HepG2 (cell line): ENCODE measurements around the gene JAG1. TPM values are rescaled to one million over a fixed set of nuclear protein-coding genes. Genes with fewer than 3 reads are reported as not detected.
A peak's percentile ranks its signal among the peaks of the same experiment; 100 is the strongest.

Experiments used
- ATF1 ChIP-seq: IDR thresholded peaks from 2 replicates; pipeline ENCODE4 v1.6.1; 2016; ENCODE audit warnings: mild to moderate bottlenecking, control low read depth
- ATRX ChIP-seq: sonication (generic); formaldehyde crosslinking; IDR thresholded peaks from 2 replicates; pipeline ENCODE4 v1.4.0; 2020; ENCODE audit warnings: missing genetic modification reagents, borderline replicate concordance
- CBX2 ChIP-seq, 2 experiments: fragments of 200-600 bp in 1 of 2; sonication (generic); formaldehyde crosslinking in 1 of 2; IDR thresholded peaks; 2 replicates each; pipeline versions ENCODE4 v1.7.0 to v1.8.1; 2018 to 2022; ENCODE audit warnings: low read depth in 2 of 2, low read length in 1 of 2, mild to moderate bottlenecking in 1 of 2, missing genetic modification reagents in 1 of 2
- FOXC1 ChIP-seq: sonication (generic); formaldehyde crosslinking; IDR thresholded peaks from 2 replicates; pipeline ENCODE4 v1.8.0; 2022; ENCODE audit warnings: mild to moderate bottlenecking, missing genetic modification reagents, borderline replicate concordance
- GTF2F1 ChIP-seq: fragments of 150-350 bp; IDR thresholded peaks from 2 replicates; pipeline ENCODE4 v1.6.1; 2014; ENCODE audit warnings: low read length
- HCFC1 ChIP-seq: fragments of 150-350 bp; IDR thresholded peaks from 2 replicates; pipeline ENCODE4 v1.6.1; 2014; ENCODE audit warnings: low read depth, low read length
- HNRNPL ChIP-seq: fragments of 200-400 bp; formaldehyde crosslinking; IDR thresholded peaks from 2 replicates; pipeline ENCODE4 v1.6.1; 2017; ENCODE audit warnings: mild to moderate bottlenecking, low read depth, low read length
- HNRNPLL ChIP-seq: fragments of 200-400 bp; formaldehyde crosslinking; IDR thresholded peaks from 2 replicates; pipeline ENCODE4 v1.6.1; 2017; ENCODE audit warnings: mild to moderate bottlenecking, low read depth, low read length; ENCODE audit not compliant: poor library complexity, severe bottlenecking
- ISX ChIP-seq: sonication (generic); formaldehyde crosslinking; conservative IDR thresholded peaks from 2 replicates; pipeline ENCODE4 v1.5.0; 2020; ENCODE audit warnings: missing genetic modification reagents
- NAIF1 ChIP-seq: sonication (generic); formaldehyde crosslinking; IDR thresholded peaks from 2 replicates; pipeline ENCODE4 v1.5.0; 2020; ENCODE audit warnings: mild to moderate bottlenecking, missing genetic modification reagents, borderline replicate concordance
- PAWR ChIP-seq: sonication (generic); formaldehyde crosslinking; IDR thresholded peaks from 2 replicates; pipeline ENCODE4 v1.4.0; 2020; ENCODE audit warnings: missing genetic modification reagents, mild to moderate bottlenecking, borderline replicate concordance
- PHF20 ChIP-seq: sonication (generic); formaldehyde crosslinking; IDR thresholded peaks from 2 replicates; pipeline ENCODE4 v1.5.0; 2020; ENCODE audit warnings: mild to moderate bottlenecking, missing genetic modification reagents
- RFX5 ChIP-seq: IDR thresholded peaks from 2 replicates; pipeline ENCODE4 v1.6.1; 2011; ENCODE audit warnings: low read depth, low read length, improper control_type of control experiment
- SIN3A ChIP-seq: IDR thresholded peaks from 2 replicates; pipeline ENCODE4 v1.6.1; 2011; ENCODE audit warnings: low read depth, mild to moderate bottlenecking, control low read depth, low read length, borderline replicate concordance
- SOX5 ChIP-seq: IDR thresholded peaks from 2 replicates; pipeline ENCODE4 v1.6.1; 2016; ENCODE audit warnings: borderline replicate concordance
- TBP ChIP-seq: sonication (generic); formaldehyde crosslinking; IDR thresholded peaks from 2 replicates; pipeline ENCODE4 v1.5.0; 2020; ENCODE audit warnings: missing genetic modification reagents
- ZBTB3 ChIP-seq: sonication (generic); formaldehyde crosslinking; IDR thresholded peaks from 2 replicates; pipeline ENCODE4 v1.4.0; 2020; ENCODE audit warnings: low read depth, mild to moderate bottlenecking, moderate library complexity, missing genetic modification reagents, borderline replicate concordance
- ZNF121 ChIP-seq: sonication (generic); formaldehyde crosslinking; IDR thresholded peaks from 2 replicates; pipeline ENCODE4 v1.5.0; 2020; ENCODE audit warnings: mild to moderate bottlenecking, missing genetic modification reagents
- ZNF44 ChIP-seq: sonication (generic); formaldehyde crosslinking; IDR thresholded peaks from 2 replicates; pipeline ENCODE4 v1.5.1; 2020; ENCODE audit warnings: mild to moderate bottlenecking, missing genetic modification reagents
- ZNF672 ChIP-seq: sonication (generic); formaldehyde crosslinking; IDR thresholded peaks from 2 replicates; pipeline ENCODE4 v1.8.1; 2022; ENCODE audit warnings: missing genetic modification reagents
- polyA plus RNA-seq, 8 experiments: library from polyadenylated mRNA; depleted of rRNA in 3 of 8; stranded (reverse) in 7 of 8; unstranded in 1 of 8; fragments of >200 nt; fragmentation: Illumina TruSeq in 4 of 8; extraction: Trizol in 4 of 8; gene quantifications; 2 replicates each; pipeline versions ENCODE4 v1.2.1 to v1.2.3, GENCODE V29; 2011 to 2016; ENCODE audit warnings: low read depth in 4 of 8, missing spikeins in 1 of 8, mixed read lengths in 1 of 8; ENCODE audit not compliant: insufficient read depth in 1 of 8
- total RNA-seq, 5 experiments: library from RNA; depleted of rRNA; stranded (reverse); fragments of >200 nt; fragmentation: Illumina TruSeq; extraction: Trizol; gene quantifications; 2 replicates each; pipeline ENCODE4 v1.2.3, GENCODE V29; 2016; ENCODE audit warnings: low read depth in 1 of 5
- TF ChIP-seq, protein P1 (sequence below): sonication (generic); formaldehyde crosslinking; IDR thresholded peaks from 2 replicates; pipeline ENCODE4 v1.5.0; 2020; ENCODE audit warnings: missing genetic modification reagents
- TF ChIP-seq, protein P2 (sequence below): IDR thresholded peaks from 2 replicates; pipeline ENCODE4 v1.6.1; 2012; ENCODE audit warnings: inconsistent platforms
- TF ChIP-seq, protein P3 (sequence below): sonication (generic); formaldehyde crosslinking; IDR thresholded peaks from 2 replicates; pipeline ENCODE4 v1.4.0; 2020; ENCODE audit warnings: missing genetic modification reagents
- TF ChIP-seq, protein P4 (sequence below): IDR thresholded peaks from 2 replicates; pipeline ENCODE4 v1.6.1; 2016
- TF ChIP-seq, protein P5 (sequence below): sonication (generic); formaldehyde crosslinking; conservative IDR thresholded peaks from 2 replicates; pipeline ENCODE4 v1.8.0; 2022; ENCODE audit warnings: low read depth, missing genetic modification reagents

The JAG1 gene
- total and polyA plus RNA-seq, 2 of the 13 experiments (the other 11 are each of a cell fraction or from before 2014, with no cell fraction given) = 47.1 to 56.3 TPM

DNA sequence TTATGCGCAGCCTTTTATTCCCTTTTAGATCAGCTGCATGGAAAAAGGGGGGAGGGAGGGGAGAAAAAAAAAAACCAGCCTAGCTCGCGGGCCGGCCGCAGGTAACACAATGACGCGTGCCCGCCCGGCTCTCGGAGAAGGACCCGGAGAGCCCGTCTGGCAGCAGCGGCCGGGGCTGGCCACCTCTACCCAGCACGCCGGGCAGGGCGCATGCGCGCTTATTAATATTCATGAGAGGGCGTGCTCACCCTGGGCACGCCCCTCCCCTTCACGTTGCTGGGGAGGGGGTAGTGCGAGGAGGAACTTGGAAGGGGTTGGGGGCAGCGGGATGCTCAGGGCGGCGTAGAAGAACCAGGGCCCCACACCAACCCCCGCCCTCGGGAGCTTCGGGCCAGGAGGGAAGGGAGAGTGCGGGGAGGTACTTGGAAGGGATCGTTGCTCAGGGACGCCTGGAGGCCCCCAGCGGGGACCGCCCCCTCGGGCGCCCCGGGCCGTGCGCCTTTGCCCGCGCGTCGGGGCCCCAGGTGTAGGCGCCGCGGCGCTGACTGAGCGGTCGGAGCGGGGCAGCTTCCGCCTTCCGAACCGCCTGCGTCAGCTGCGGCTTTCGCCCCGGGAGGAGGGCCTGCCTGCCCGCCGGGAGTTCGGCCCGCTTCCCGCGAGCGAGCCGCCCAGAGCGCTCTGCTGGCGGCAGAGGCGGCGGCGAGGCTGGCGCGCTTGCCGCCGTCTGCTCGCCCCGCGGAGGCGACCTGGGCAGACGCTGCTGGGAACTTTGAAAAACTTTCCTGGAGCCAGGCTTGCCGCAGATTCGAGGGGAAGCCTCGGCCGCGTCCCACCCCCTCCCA, at the start of gene JAG1 (continued):
- TF ChIP-seq RFX5 (peak; percentile 18; the same call in 1 of the 2 replicates), CBX2 (IDR thresholded peaks at IDR 0.05; ENCODE audit: low read depth, low read length) (no peak), CBX2 (CRISPR knock-in tag; IDR thresholded peaks at IDR 0.05; ENCODE audit: low read depth) (no peak), HNRNPLL (peak; percentile 96), SOX5 (peak; percentile 56; the same call in 1 of the 2 replicates), FOXC1 (no peak; the same call in 1 of the 2 replicates), ATRX (CRISPR knock-in tag) (no peak), PAWR (CRISPR knock-in tag) (0 out of 2 replicates have a peak, but pooled peaks have one; percentile 62), ATF1 (CRISPR knock-in tag) (no peak), HCFC1 (peak; percentile 38; the same call in 1 of the 2 replicates), ISX (CRISPR knock-in tag) (peak; percentile 89), SIN3A (peak; percentile 38), ZBTB3 (CRISPR knock-in tag) (0 out of 2 replicates have a peak, but pooled peaks have one; percentile 67), ZNF672 (CRISPR knock-in tag) (no peak), NAIF1 (peak; percentile 92; the same call in 1 of the 2 replicates), ZNF44 (CRISPR knock-in tag) (peak; percentile 56; the same call in 1 of the 2 replicates), PHF20 (CRISPR knock-in tag) (peak; percentile 68), HNRNPL (peak; percentile 88), TBP (CRISPR knock-in tag) (peak; percentile 68), GTF2F1 (peak; percentile 85), ZNF121 (CRISPR knock-in tag) (peak; percentile 29; the same call in 1 of the 2 replicates)
- TF ChIP-seq, protein P1, sequence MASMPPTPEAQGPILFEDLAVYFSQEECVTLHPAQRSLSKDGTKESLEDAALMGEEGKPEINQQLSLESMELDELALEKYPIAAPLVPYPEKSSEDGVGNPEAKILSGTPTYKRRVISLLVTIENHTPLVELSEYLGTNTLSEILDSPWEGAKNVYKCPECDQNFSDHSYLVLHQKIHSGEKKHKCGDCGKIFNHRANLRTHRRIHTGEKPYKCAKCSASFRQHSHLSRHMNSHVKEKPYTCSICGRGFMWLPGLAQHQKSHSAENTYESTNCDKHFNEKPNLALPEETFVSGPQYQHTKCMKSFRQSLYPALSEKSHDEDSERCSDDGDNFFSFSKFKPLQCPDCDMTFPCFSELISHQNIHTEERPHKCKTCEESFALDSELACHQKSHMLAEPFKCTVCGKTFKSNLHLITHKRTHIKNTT (CRISPR knock-in tag) = no peak
- TF ChIP-seq, protein P2, sequence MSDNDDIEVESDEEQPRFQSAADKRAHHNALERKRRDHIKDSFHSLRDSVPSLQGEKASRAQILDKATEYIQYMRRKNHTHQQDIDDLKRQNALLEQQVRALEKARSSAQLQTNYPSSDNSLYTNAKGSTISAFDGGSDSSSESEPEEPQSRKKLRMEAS = peak; percentile 80
- TF ChIP-seq, protein P3, sequence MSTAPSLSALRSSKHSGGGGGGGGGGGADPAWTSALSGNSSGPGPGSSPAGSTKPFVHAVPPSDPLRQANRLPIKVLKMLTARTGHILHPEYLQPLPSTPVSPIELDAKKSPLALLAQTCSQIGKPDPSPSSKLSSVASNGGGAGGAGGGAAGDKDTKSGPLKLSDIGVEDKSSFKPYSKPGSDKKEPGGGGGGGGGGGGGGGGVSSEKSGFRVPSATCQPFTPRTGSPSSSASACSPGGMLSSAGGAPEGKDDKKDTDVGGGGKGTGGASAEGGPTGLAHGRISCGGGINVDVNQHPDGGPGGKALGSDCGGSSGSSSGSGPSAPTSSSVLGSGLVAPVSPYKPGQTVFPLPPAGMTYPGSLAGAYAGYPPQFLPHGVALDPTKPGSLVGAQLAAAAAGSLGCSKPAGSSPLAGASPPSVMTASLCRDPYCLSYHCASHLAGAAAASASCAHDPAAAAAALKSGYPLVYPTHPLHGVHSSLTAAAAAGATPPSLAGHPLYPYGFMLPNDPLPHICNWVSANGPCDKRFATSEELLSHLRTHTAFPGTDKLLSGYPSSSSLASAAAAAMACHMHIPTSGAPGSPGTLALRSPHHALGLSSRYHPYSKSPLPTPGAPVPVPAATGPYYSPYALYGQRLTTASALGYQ (CRISPR knock-in tag) = peak; percentile 59; the same call in 1 of the 2 replicates
- TF ChIP-seq, protein P4, sequence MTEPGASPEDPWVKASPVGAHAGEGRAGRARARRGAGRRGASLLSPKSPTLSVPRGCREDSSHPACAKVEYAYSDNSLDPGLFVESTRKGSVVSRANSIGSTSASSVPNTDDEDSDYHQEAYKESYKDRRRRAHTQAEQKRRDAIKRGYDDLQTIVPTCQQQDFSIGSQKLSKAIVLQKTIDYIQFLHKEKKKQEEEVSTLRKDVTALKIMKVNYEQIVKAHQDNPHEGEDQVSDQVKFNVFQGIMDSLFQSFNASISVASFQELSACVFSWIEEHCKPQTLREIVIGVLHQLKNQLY (CRISPR knock-in tag) = peak; percentile 56; the same call in 1 of the 2 replicates
- TF ChIP-seq, protein P5, sequence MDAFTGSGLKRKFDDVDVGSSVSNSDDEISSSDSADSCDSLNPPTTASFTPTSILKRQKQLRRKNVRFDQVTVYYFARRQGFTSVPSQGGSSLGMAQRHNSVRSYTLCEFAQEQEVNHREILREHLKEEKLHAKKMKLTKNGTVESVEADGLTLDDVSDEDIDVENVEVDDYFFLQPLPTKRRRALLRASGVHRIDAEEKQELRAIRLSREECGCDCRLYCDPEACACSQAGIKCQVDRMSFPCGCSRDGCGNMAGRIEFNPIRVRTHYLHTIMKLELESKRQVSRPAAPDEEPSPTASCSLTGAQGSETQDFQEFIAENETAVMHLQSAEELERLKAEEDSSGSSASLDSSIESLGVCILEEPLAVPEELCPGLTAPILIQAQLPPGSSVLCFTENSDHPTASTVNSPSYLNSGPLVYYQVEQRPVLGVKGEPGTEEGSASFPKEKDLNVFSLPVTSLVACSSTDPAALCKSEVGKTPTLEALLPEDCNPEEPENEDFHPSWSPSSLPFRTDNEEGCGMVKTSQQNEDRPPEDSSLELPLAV = no peak
